IMR-90 (cell line): ENCODE results near the gene AFF2. TPM values are rescaled to one million over a fixed set of nuclear protein-coding genes. Genes with fewer than 3 reads are reported as not detected.

Experiments used
- ATAC-seq: fragments of 200-7000 bp; cut with Tn5 transposase; 2 replicates; pipeline ENCODE4 v1.9.1; 2020; ENCODE audit warnings: low read depth, mild to moderate bottlenecking, moderate library complexity
- BruUV-seq: library from RNA; stranded (reverse); fragments of 400-500 nt; replicated peaks from 2 replicates; lab custom pipeline; 2021; lab: Mats Ljungman, UMichigan
- CTCF ChIA-PET: fragments of 300-600 bp; formaldehyde crosslinking; extraction: SDS; loops from one replicate; lab custom pipeline; 2021; ENCODE audit warnings: antibody characterized with exemption; lab: Yijun Ruan, JAX
- POLR2A ChIA-PET: fragments of 300-600 bp; sonication (Branson Sonifier 250); formaldehyde crosslinking; loops from one replicate; lab custom pipeline; 2022; ENCODE audit warnings: antibody characterized with exemption; ENCODE audit not compliant: unreplicated experiment; lab: Charles Lee
- DNase-seq: peaks from one replicate; pipeline ENCODE4 v3.0.0; 2013
- H2AFZ ChIP-seq: replicated peaks from 2 replicates; pipeline ENCODE3; 2013; ENCODE audit warnings: low read length, mild to moderate bottlenecking; ENCODE audit not compliant: poor library complexity
- H2AK5ac ChIP-seq: 2 replicates; pipeline ENCODE4 v1.6.1; 2013; ENCODE audit warnings: low read depth, low read length, inconsistent platforms
- H2AK9ac ChIP-seq: replicated peaks from 2 replicates; pipeline ENCODE3; 2013; ENCODE audit warnings: mild to moderate bottlenecking, low read depth, low read length, moderate library complexity; ENCODE audit not compliant: poor library complexity
- H2BK120ac ChIP-seq: 2 replicates; pipeline ENCODE4 v1.6.1; 2013; ENCODE audit warnings: low read depth, low read length, inconsistent platforms
- H2BK15ac ChIP-seq: 3 replicates; pipeline ENCODE4 v1.6.1; 2013; ENCODE audit warnings: low read depth, low read length, inconsistent platforms
- H2BK20ac ChIP-seq: 2 replicates; pipeline ENCODE4 v1.6.1; 2013; ENCODE audit warnings: low read depth, mild to moderate bottlenecking, inconsistent platforms, low read length, moderate library complexity
- H2BK5ac ChIP-seq: 2 replicates; pipeline ENCODE4 v1.6.1; 2013; ENCODE audit warnings: mild to moderate bottlenecking, low read depth, low read length, inconsistent platforms; ENCODE audit not compliant: poor library complexity, severe bottlenecking
- H3K14ac ChIP-seq: replicated peaks from 2 replicates; pipeline ENCODE4 v1.6.1; 2013; ENCODE audit warnings: low read depth, low read length, inconsistent platforms
- H3K18ac ChIP-seq: 2 replicates; pipeline ENCODE4 v1.6.1; 2013; ENCODE audit warnings: low read depth, low read length, control low read depth
- H3K23ac ChIP-seq: 2 replicates; pipeline ENCODE4 v1.6.1; 2013; ENCODE audit warnings: low read depth, low read length, inconsistent platforms
- H3K27ac ChIP-seq: 2 replicates; pipeline ENCODE4 v1.5.1; 2013; ENCODE audit warnings: mild to moderate bottlenecking, control low read depth, low read length; ENCODE audit not compliant: insufficient read depth
- H3K27me3 ChIP-seq: 2 replicates; pipeline ENCODE4 v1.6.1; 2013; ENCODE audit warnings: low read length; ENCODE audit not compliant: control insufficient read depth, insufficient read depth
- H3K36me3 ChIP-seq: 2 replicates; pipeline ENCODE4 v1.6.1; 2013; ENCODE audit warnings: low read length, mixed read lengths; ENCODE audit not compliant: control insufficient read depth, insufficient read depth
- H3K4ac ChIP-seq: 2 replicates; pipeline ENCODE4 v1.6.1; 2013; ENCODE audit warnings: low read depth, low read length, inconsistent platforms
- H3K4me1 ChIP-seq: 2 replicates; pipeline ENCODE4 v1.6.1; 2013; ENCODE audit warnings: low read length, mixed read lengths; ENCODE audit not compliant: control insufficient read depth, insufficient read depth
- H3K4me2 ChIP-seq: 2 replicates; pipeline ENCODE4 v1.6.1; 2013; ENCODE audit warnings: low read depth, mild to moderate bottlenecking, control low read depth, low read length, moderate library complexity
- H3K4me3 ChIP-seq: 2 replicates; pipeline ENCODE4 v1.5.1; 2013; ENCODE audit warnings: low read depth, mild to moderate bottlenecking, control low read depth, low read length, moderate library complexity; ENCODE audit not compliant: insufficient read depth
- H3K56ac ChIP-seq: 2 replicates; pipeline ENCODE4 v1.6.1; 2013; ENCODE audit warnings: low read length, inconsistent platforms; ENCODE audit not compliant: insufficient read depth; ENCODE audit errors: extremely low read depth
- H3K79me1 ChIP-seq, 2 experiments: 2 replicates each; pipeline ENCODE4 v1.6.1; 2013; ENCODE audit warnings: low read length in 2 of 2, inconsistent platforms in 1 of 2, low read depth in 1 of 2
- H3K9ac ChIP-seq: 2 replicates; pipeline ENCODE4 v1.6.1; 2013; ENCODE audit warnings: low read depth, low read length, control low read depth
- H3K9me1 ChIP-seq: 2 replicates; pipeline ENCODE4 v1.6.1; 2013; ENCODE audit warnings: low read length, inconsistent platforms; ENCODE audit not compliant: insufficient read depth
- H3K9me3 ChIP-seq: 2 replicates; pipeline ENCODE4 v1.6.1; 2013; ENCODE audit warnings: low read length; ENCODE audit not compliant: control insufficient read depth, insufficient read depth
- H4K20me1 ChIP-seq: 2 replicates; pipeline ENCODE4 v1.6.1; 2013; ENCODE audit warnings: low read length, inconsistent platforms; ENCODE audit not compliant: insufficient read depth
- H4K5ac ChIP-seq: 2 replicates; pipeline ENCODE4 v1.6.1; 2013; ENCODE audit warnings: mild to moderate bottlenecking, low read depth, low read length, control low read depth
- H4K8ac ChIP-seq, 2 experiments: 2 replicates each; pipeline ENCODE4 v1.6.1; 2013; ENCODE audit warnings: low read depth in 2 of 2, low read length in 2 of 2, control low read depth in 1 of 2, inconsistent platforms in 1 of 2
- H4K91ac ChIP-seq: 2 replicates; pipeline ENCODE4 v1.6.1; 2013; ENCODE audit warnings: low read depth, low read length, inconsistent platforms; ENCODE audit not compliant: insufficient read depth
- BHLHE40 ChIP-seq: fragments of 150-350 bp; IDR thresholded peaks from 2 replicates; pipeline ENCODE4 v1.6.1; 2016; ENCODE audit warnings: mild to moderate bottlenecking, low read depth, low read length
- CEBPB ChIP-seq: IDR thresholded peaks from 2 replicates; pipeline ENCODE4 v1.6.1; 2012; ENCODE audit warnings: low read depth, low read length, improper control_type of control experiment
- CHD1 ChIP-seq: IDR thresholded peaks from 2 replicates; pipeline ENCODE4 v1.6.1; 2012; ENCODE audit warnings: low read depth, low read length, improper control_type of control experiment
- CTCF ChIP-seq: conservative IDR thresholded peaks from 2 replicates; pipeline ENCODE4 v1.5.1; 2012; ENCODE audit warnings: mild to moderate bottlenecking, low read depth, low read length, improper control_type of control experiment
- ELK1 ChIP-seq: fragments of 150-350 bp; IDR thresholded peaks from 2 replicates; pipeline ENCODE4 v1.6.1; 2016; ENCODE audit warnings: low read depth, mild to moderate bottlenecking, low read length, moderate library complexity, borderline replicate concordance
- FOS ChIP-seq: fragments of 150-350 bp; IDR thresholded peaks from 2 replicates; pipeline ENCODE4 v1.6.1; 2016; ENCODE audit warnings: low read depth, low read length
- MAFK ChIP-seq: IDR thresholded peaks from 2 replicates; pipeline ENCODE4 v1.6.1; 2012; ENCODE audit warnings: low read depth, low read length, improper control_type of control experiment
- MAZ ChIP-seq: IDR thresholded peaks from 2 replicates; pipeline ENCODE4 v1.6.1; 2012; ENCODE audit warnings: low read depth, mild to moderate bottlenecking, low read length, improper control_type of control experiment, moderate library complexity, borderline replicate concordance
- MXI1 ChIP-seq: IDR thresholded peaks from 2 replicates; pipeline ENCODE4 v1.6.1; 2012; ENCODE audit warnings: low read depth, mild to moderate bottlenecking, low read length, moderate library complexity, borderline replicate concordance
- NFE2L2 ChIP-seq: fragments of 150-350 bp; IDR thresholded peaks from 2 replicates; pipeline ENCODE4 v1.6.1; 2016; ENCODE audit warnings: low read depth, mild to moderate bottlenecking, low read length
- POLR2A ChIP-seq: IDR thresholded peaks from 2 replicates; pipeline ENCODE4 v1.6.1; 2012; ENCODE audit warnings: mild to moderate bottlenecking, low read depth, low read length
- RAD21 ChIP-seq: IDR thresholded peaks from 2 replicates; pipeline ENCODE4 v1.6.1; 2012; ENCODE audit warnings: low read length, improper control_type of control experiment
- RCOR1 ChIP-seq: IDR thresholded peaks from 2 replicates; pipeline ENCODE4 v1.6.1; 2012; ENCODE audit warnings: mild to moderate bottlenecking, low read length, improper control_type of control experiment; ENCODE audit not compliant: insufficient replicate concordance
- RFX5 ChIP-seq: IDR thresholded peaks from 2 replicates; pipeline ENCODE4 v1.8.0; 2012; ENCODE audit warnings: low read depth, mild to moderate bottlenecking, low read length, moderate library complexity
- SMC3 ChIP-seq: fragments of 150-350 bp; IDR thresholded peaks from 2 replicates; pipeline ENCODE4 v1.6.1; 2016; ENCODE audit warnings: low read depth, mild to moderate bottlenecking, antibody characterized with exemption, low read length, moderate library complexity
- USF2 ChIP-seq: fragments of 150-350 bp; IDR thresholded peaks from 2 replicates; pipeline ENCODE4 v1.6.1; 2017; ENCODE audit warnings: mild to moderate bottlenecking, antibody characterized with exemption, low read length, low read depth
- WGBS, 2 experiments: methylation state at CpG; one replicate each; pipeline versions ENCODE4 v1.1.5 to v1.1.7; 2013; ENCODE audit warnings: missing lambda C conversion rate in 2 of 2; ENCODE audit not compliant: insufficient read length in 1 of 2; ENCODE audit errors: extremely low coverage in 2 of 2; 5-methylcytosine and 5-hydroxymethylcytosine counted together
- dilution Hi-C: fragments of 300-500 bp; cut with HindIII; formaldehyde crosslinking; loops from one replicate; pipeline ENCODE4 v1.14.3; 2018; ENCODE audit warnings: low sequenced_read_pairs; ENCODE audit not compliant: unreplicated experiment
- in situ Hi-C: fragments of 300-500 bp; cut with MboI; formaldehyde crosslinking; loops from 3 replicates; pipeline ENCODE4 v1.14.3; 2019; ENCODE audit warnings: low sequenced_read_pairs, inconsistent platforms, mixed read lengths
- intact Hi-C: fragments of 100-400 bp; cut with micrococcal nuclease; formaldehyde crosslinking; loops from 2 replicates; pipeline ENCODE4 v1.10.0; 2022
- polyA plus RNA-seq, 3 experiments: library from polyadenylated mRNA; depleted of rRNA; stranded (reverse); fragments of >200 nt; gene quantifications; 2 replicates each; pipeline ENCODE4 v1.2.3, GENCODE V29; 2012; ENCODE audit warnings: low replicate concordance in 1 of 3
- total RNA-seq: library from RNA; depleted of rRNA; stranded (reverse); fragments of >200 nt; gene quantifications from 2 replicates; pipeline ENCODE4 v1.2.3, GENCODE V29; 2012

The AFF2 gene
- total and polyA plus RNA-seq, 2 of the 4 experiments (the other 2 are of a cell fraction): 0.15 to 0.72 TPM

- Histone ChIP-seq H2BK120ac (no peak overlapping the region), H3K9ac (no peak overlapping the region), H4K8ac (no peak overlapping the region), H3K18ac (no peak overlapping the region), H3K9me1 (no peaks in the 10 kb centered on the region), H4K5ac (no peak overlapping the region), H2AK9ac (no peak overlapping the region), H2BK15ac (no peak overlapping the region), H2BK20ac (no peak overlapping the region), H2AK5ac (no peak overlapping the region), H3K4me2 (no peak overlapping the region), H2AFZ (no peak overlapping the region), H3K23ac (no peak overlapping the region), H3K14ac (no peak overlapping the region), H3K36me3 (no peaks in the 10 kb centered on the region), H4K20me1 (no peaks in the 10 kb centered on the region), H3K4me1 (no peaks in the 10 kb centered on the region), H3K79me1 (no peaks in the 10 kb centered on the region), H3K27me3 (peaks cover 12% of the 10 kb centered on the region), H2BK5ac (no peak overlapping the region), H4K91ac (no peak overlapping the region), H3K9me3 (no peaks in the 10 kb centered on the region), H3K4me3 (no peak overlapping the region), H3K56ac (no peak overlapping the region), H3K27ac (no peak overlapping the region), H3K4ac (no peak overlapping the region)
- BruUV-seq: no TSS peak
- POLR2A ChIA-PET: no interaction called here
- dilution Hi-C loops: no loop called here
- TF ChIP-seq MXI1: no peak
- TF ChIP-seq CEBPB: no peak
- no peak for TF ChIP-seq POLR2A
- TF ChIP-seq MAZ: no peak
- TF ChIP-seq FOS: no peak
- no peak for TF ChIP-seq USF2
- TF ChIP-seq RAD21: no peak
- TF ChIP-seq CTCF: no peak
- TF ChIP-seq RCOR1: no peak
- TF ChIP-seq CHD1: no peak
- no peak for TF ChIP-seq NFE2L2
- TF ChIP-seq MAFK: no peak
- TF ChIP-seq RFX5: no peak
- no peak for TF ChIP-seq ELK1
- TF ChIP-seq BHLHE40: no peak
- TF ChIP-seq SMC3: no peak
- DNase-seq (no peak), ATAC-seq (no peak)
- in situ Hi-C loops: no loop called here
- 53% methylated on average over 6 of the region's 15 CpGs; no CpG with 5 or more reads in 1 of the 2 experiments for WGBS, 2 experiments
- CTCF ChIA-PET: no interaction called here
- intact Hi-C loops: no loop called here
These were observed 4.1 kb downstream of the AFF2 start for GRCh38 chrX:148504506-148504905.
